HG03139 (cell line): ENCODE results near the gene IGSF22.

Experiments used
- ATAC-seq: cut with Tn5 transposase; IDR thresholded peaks from one replicate; pipeline ENCODE4 v1.9.1; 2021; ENCODE audit not compliant: unreplicated experiment

Gene IGSF22

GRCh38 chr11:18714443-18714780 is 11.6 kb downstream of the IGSF22 start:
- ATAC-seq: no peak

GRCh38 chr11:18713646-18714442 is 12.1 kb downstream of the IGSF22 start:
- no peak for ATAC-seq

GRCh38 chr11:18710545-18710944 is 15.4 kb downstream of the IGSF22 start:
- ATAC-seq: no peak

GRCh38 chr11:18709414-18709813 is 16.6 kb downstream of the IGSF22 start:
- no peak for ATAC-seq

GRCh38 chr11:18707811-18708340 is 18.1 kb downstream of the IGSF22 start:
- no peak for ATAC-seq

GRCh38 chr11:18706330-18707243 is 19.4 kb downstream of the IGSF22 start:
- peak; percentile 53 for ATAC-seq

GRCh38 chr11:18705651-18706281 is 20.2 kb downstream of the IGSF22 start:
- ATAC-seq: no peak

- ATAC-seq: no peak
Measured at GRCh38 chr11:18704698-18705097, 21.3 kb downstream of the IGSF22 start.

- ATAC-seq: no peak
Measured at GRCh38 chr11:18704045-18704645, 21.8 kb downstream of the IGSF22 start.

- no peak for ATAC-seq
Measured at GRCh38 chr11:18703001-18703763, 22.8 kb downstream of the IGSF22 start.

- ATAC-seq: no peak
Measured at GRCh38 chr11:18701614-18702216, 24.3 kb downstream of the IGSF22 start.

GRCh38 chr11:18700872-18701271 is 25.1 kb downstream of the IGSF22 start:
- ATAC-seq: no peak

GRCh38 chr11:18700375-18700774 is 25.6 kb downstream of the IGSF22 start:
- ATAC-seq: no peak

- no peak for ATAC-seq
Measured at GRCh38 chr11:18699848-18700261, 26.1 kb downstream of the IGSF22 start.

- no peak for ATAC-seq
Measured at GRCh38 chr11:18699269-18699596, 26.8 kb downstream of the IGSF22 start.

GRCh38 chr11:18698341-18699268 is 27.4 kb downstream of the IGSF22 start, which contains the start of gene TMEM86A:
Gene TMEM86A (plus strand): TSS chr11:18698779. CDS start chr11:18698887, 108 bp downstream.
- peak; percentile 86 for ATAC-seq

- ATAC-seq: no peak
Measured at GRCh38 chr11:18697576-18697975, 28.4 kb downstream of the IGSF22 start.

GRCh38 chr11:18696638-18697225 is 29.3 kb downstream of the IGSF22 start:
- no peak for ATAC-seq
